Bronchial epithelial cell (primary cell): ENCODE results near the gene ANKRD62. TPM values are rescaled to one million over a fixed set of nuclear protein-coding genes. Genes with fewer than 3 reads are reported as not detected.

Source experiments
- DNase-seq: peaks from one replicate; pipeline ENCODE4 v3.0.0-alpha.2; 2010; ENCODE audit warnings: low read depth
- FAIRE-seq: peaks from 2 replicates; lab custom pipeline; 2011; peaks lifted over from hg19 to GRCh38; lab: Jason Lieb, UNC
- H3K27me3 ChIP-seq: 2 replicates; pipeline ENCODE4 v1.5.1; 2011; ENCODE audit warnings: low read length; ENCODE audit not compliant: control insufficient read depth, insufficient read depth
- H3K36me3 ChIP-seq: 2 replicates; pipeline ENCODE4 v1.5.1; 2011; ENCODE audit warnings: low read length; ENCODE audit not compliant: control insufficient read depth, insufficient read depth
- H3K4me3 ChIP-seq: 2 replicates; pipeline ENCODE4 v1.5.1; 2011; ENCODE audit warnings: mild to moderate bottlenecking, low read depth, low read length, control low read depth
- total RNA-seq: library from RNA; depleted of rRNA; stranded (reverse); fragments of >200 nt; gene quantifications from 2 replicates; pipeline ENCODE4 v1.2.1, GENCODE V29; 2014
- TF ChIP-seq, protein P1 (sequence below): IDR thresholded peaks from 2 replicates; pipeline ENCODE4 v1.5.1; 2011; ENCODE audit warnings: mild to moderate bottlenecking, moderate library complexity, low read length, control low read depth, inconsistent platforms; ENCODE audit not compliant: insufficient read depth, severe bottlenecking

Gene ANKRD62
- total RNA-seq, 1 donor from 2014 or later = under 0.01 TPM

- TF ChIP-seq, protein P1, sequence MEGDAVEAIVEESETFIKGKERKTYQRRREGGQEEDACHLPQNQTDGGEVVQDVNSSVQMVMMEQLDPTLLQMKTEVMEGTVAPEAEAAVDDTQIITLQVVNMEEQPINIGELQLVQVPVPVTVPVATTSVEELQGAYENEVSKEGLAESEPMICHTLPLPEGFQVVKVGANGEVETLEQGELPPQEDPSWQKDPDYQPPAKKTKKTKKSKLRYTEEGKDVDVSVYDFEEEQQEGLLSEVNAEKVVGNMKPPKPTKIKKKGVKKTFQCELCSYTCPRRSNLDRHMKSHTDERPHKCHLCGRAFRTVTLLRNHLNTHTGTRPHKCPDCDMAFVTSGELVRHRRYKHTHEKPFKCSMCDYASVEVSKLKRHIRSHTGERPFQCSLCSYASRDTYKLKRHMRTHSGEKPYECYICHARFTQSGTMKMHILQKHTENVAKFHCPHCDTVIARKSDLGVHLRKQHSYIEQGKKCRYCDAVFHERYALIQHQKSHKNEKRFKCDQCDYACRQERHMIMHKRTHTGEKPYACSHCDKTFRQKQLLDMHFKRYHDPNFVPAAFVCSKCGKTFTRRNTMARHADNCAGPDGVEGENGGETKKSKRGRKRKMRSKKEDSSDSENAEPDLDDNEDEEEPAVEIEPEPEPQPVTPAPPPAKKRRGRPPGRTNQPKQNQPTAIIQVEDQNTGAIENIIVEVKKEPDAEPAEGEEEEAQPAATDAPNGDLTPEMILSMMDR = no peak
- no peak overlapping the region for H3K4me3 ChIP-seq
- no peaks in the 10 kb centered on the region for H3K36me3 ChIP-seq
- H3K27me3 ChIP-seq = no peaks in the 10 kb centered on the region
- DNase-seq (peak; percentile 65), FAIRE-seq (no peak)
Measured at GRCh38 chr18:12048827-12049175, 44.8 kb upstream of the ANKRD62 start.

GRCh38 chr18:12049978-12050811 is 43.4 kb upstream of the ANKRD62 start:
- DNase-seq (no peak), FAIRE-seq (no peak)
- Histone ChIP-seq H3K4me3 (no peak overlapping the region), H3K27me3 (no peaks in the 10 kb centered on the region), H3K36me3 (no peaks in the 10 kb centered on the region)
- TF ChIP-seq, protein P1 = no peak

DNA sequence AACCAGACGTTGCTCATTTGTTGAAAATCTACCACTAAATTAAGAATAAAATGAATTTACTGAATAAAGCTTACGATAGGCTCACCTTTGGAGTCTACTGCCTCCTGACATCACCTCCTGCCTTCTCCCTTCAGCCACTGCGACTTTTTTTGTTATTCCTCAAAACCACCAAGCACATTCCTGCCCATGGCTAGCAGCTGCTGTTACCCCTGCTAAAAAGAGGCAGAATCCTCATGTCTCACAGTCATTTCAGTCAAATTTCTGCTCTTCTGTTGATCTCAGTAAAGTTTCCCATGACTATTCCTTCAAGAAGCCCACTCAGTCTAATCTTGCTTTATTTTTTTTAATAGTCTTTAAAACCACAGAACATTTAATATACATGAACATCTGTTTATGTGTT is 40.8 kb upstream of the ANKRD62 start:
- FAIRE-seq (no peak), DNase-seq (no peak)
- no peak overlapping the region for H3K4me3 ChIP-seq
- TF ChIP-seq, protein P1 = no peak
- no peaks in the 10 kb centered on the region for H3K27me3 ChIP-seq
- H3K36me3 ChIP-seq = no peaks in the 10 kb centered on the region

GRCh38 chr18:12053289-12053688 is 40.4 kb upstream of the ANKRD62 start:
- DNase-seq (no peak), FAIRE-seq (no peak)
- Histone ChIP-seq H3K4me3 (no peak overlapping the region), H3K27me3 (no peaks in the 10 kb centered on the region), H3K36me3 (no peaks in the 10 kb centered on the region)
- TF ChIP-seq, protein P1 = no peak

GRCh38 chr18:12056034-12056883 is 37.4 kb upstream of the ANKRD62 start:
- Histone ChIP-seq H3K4me3 (no peak overlapping the region), H3K27me3 (no peaks in the 10 kb centered on the region), H3K36me3 (no peaks in the 10 kb centered on the region)
- TF ChIP-seq, protein P1 = no peak
- DNase-seq (no peak), FAIRE-seq (no peak)
